UCSD-AML1 (cell line): ENCODE measurements around the gene FABP1.

ENCODE experiments used
- DNase-seq: peaks from one replicate; lab custom pipeline; 2025; ENCODE audit not compliant: unreplicated experiment; lab: John Stamatoyannopoulos, UW

The FABP1 gene

DNA sequence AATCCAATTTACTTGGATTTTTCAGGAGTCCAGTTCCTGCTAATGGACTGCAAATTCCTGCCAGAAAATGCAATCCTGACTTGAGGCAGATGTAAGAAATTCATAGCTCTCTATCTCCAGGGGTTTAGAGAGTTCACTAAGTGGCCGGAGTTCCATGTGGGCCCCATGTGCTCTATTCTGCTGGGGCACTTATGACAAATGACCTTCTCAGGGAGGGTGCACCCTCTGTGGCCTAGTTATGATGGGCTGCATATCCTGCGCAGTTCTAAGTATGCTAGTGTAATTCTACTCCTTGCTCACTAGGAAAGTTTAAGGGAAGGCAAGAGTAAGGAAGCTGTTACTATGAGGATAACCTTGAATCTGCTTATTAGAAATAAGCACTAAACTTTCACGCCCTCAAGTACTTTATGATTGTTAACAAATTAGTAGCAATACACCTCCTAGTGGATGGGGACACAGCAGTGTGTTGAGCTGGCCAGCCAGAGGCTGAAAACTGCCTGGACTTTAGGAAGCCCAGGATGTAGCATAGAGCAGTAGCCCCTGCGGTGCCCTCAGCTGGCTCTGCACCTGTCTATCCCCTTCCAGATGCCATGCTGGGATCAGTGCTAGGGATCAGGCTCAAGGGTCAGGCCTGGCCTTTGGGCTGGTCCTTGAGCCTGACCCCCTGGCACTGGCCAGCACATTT lies 45.8 kb downstream of the FABP1 start:
- no peak for DNase-seq

DNA sequence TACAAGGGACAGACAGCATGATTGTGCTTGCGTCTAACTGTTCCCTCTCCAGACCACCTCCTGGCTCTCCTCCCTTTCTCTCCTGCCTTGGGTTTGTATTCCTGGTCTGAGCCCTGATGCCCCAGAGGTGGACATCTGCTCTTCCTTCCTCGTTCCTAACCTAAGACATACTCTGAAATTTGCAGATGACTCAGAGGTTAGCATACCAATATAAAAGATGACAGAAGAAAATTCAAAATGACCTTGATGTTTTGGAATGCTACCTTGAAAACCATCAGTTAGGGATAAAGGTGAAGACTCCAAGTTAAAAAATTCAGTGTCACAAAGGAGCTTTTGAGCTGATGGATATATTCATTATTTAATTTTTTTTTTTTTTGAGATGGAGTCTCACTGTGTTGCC lies 47.3 kb downstream of the FABP1 start:
- DNase-seq = no peak

DNA sequence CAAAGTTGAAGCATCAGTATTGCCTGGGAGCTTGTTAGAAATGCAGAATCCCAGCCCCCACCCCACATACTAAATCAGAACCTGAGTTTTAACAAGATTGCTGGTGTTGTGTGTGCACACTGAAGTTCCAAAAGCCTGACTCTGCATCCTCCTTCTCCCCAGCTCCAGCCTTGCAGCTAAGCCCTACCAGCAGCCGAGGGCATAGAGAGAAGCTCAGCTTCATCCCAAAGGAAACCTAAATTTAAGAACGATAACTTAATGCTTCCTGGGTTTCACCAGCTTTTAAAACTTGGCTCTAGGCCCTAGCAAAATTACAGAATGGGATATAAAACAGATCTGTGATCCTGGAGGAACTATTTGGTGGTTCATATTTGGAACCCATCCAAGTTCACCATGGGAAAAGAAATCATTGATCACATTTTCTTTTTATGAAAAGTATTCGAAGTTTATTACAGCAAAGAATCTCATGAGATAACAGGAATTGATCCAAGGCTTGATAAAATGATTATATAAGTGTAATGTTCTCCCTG lies 49.2 kb downstream of the FABP1 start:
- no peak for DNase-seq

DNA sequence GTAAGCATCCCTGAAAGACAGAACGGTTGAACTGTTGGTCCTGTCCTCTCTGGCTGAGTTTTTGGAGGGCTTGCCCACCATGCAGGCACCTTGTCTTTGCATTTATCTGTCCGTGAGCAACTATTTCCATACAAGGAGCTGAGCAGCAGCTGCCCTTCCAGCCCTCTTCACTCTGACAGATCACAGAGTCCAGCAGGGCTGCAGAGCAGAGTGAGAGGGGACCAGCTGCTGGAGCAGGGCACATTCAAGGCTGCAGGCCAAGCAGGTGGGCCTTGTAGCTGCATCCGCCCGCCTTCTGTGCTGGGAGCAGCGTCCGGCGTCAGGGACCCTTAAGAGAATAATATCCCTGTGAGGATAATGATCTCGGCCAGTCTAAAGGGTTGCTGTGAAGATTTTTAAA lies 50.8 kb downstream of the FABP1 start:
- DNase-seq = no peak

DNA sequence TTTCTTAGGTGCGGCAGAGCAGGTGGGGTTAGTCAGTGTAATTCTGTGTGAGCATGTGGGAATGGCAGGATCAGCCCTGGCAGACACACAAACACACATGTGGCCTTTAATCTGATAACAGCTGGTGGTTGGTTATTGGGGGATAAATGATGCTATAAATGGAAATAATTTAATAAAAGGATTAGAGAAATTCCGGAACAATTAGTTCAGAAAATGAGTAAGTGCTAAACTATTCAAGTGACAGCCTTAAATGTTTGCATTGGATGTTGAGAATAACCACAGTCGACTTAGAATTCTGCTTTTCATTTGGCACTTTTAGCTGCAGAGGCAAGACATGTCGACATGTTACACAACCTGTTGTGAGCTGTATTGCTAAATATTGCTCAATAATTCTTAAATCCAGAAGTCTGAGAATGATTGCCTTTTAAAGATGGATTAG lies 53.0 kb downstream of the FABP1 start:
- DNase-seq = no peak

DNA sequence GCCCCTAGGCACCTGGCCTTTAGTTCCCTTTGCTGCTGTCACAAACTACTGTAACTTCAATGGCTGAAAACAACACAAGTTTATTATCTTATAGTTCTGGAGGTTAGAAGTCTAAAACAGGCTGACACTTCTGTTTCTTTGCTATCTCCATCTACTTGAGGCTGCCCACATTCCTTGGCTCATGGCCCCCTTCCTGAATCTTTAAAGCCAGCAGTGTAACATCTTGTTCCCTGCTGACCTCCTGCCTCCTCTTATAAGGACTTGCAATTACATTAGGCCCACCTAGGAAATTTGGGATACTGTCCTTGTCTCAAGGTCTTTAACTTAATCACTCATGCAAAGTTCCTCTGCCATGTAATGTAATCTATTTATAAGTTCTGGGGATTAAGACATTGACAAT lies 53.7 kb downstream of the FABP1 start:
- DNase-seq = no peak
